ENCODE measurements around the gene ARMC7.
"Not testable (repeated sequence)": the region's sequence is repeated elsewhere in the genome, so short reads cannot be mapped to it uniquely, and the experiment has no call there.

The ARMC7 gene

GRCh38 chr17:75109407-75110233 lies at the start of gene ARMC7:
TSS of gene ARMC7 (plus strand) at chr17:75109969. CDS start at chr17:75110289, 320 bp downstream.
- peak; percentile 94 for DNase-seq

GRCh38 chr17:75060434-75061054 lies 49.2 kb upstream of the ARMC7 start:
- DNase-seq = no peak

GRCh38 chr17:75061055-75061438 lies 48.7 kb upstream of the ARMC7 start:
- no peak for DNase-seq

- no peak for DNase-seq
These were observed 48.2 kb upstream of the ARMC7 start for GRCh38 chr17:75061618-75062017.

- no peak for DNase-seq
These were observed 46.6 kb upstream of the ARMC7 start for GRCh38 chr17:75063201-75063600.

- DNase-seq = no peak
These were observed 46.1 kb upstream of the ARMC7 start for GRCh38 chr17:75063626-75064025.

- no peak for DNase-seq
These were observed 45.7 kb upstream of the ARMC7 start for GRCh38 chr17:75064040-75064439.

GRCh38 chr17:75064460-75064859 lies 45.3 kb upstream of the ARMC7 start:
- no peak for DNase-seq

GRCh38 chr17:75064867-75065561 lies 44.8 kb upstream of the ARMC7 start:
- DNase-seq = no peak

- peak; percentile 16 for DNase-seq
These were observed 44.1 kb upstream of the ARMC7 start for GRCh38 chr17:75065562-75066151.

GRCh38 chr17:75067856-75068255 lies 41.9 kb upstream of the ARMC7 start:
- no peak for DNase-seq

- DNase-seq = no peak
These were observed 41.0 kb upstream of the ARMC7 start for GRCh38 chr17:75068750-75069149.

GRCh38 chr17:75069783-75070182 lies 40.0 kb upstream of the ARMC7 start:
- DNase-seq = no peak

GRCh38 chr17:75071478-75072271 lies 38.1 kb upstream of the ARMC7 start:
- DNase-seq = not testable (repeated sequence)

GRCh38 chr17:75072909-75073308 lies 36.9 kb upstream of the ARMC7 start:
- not testable (repeated sequence) for DNase-seq

- DNase-seq = no peak
These were observed 36.1 kb upstream of the ARMC7 start for GRCh38 chr17:75073618-75074047.

- DNase-seq = no peak
These were observed 35.2 kb upstream of the ARMC7 start for GRCh38 chr17:75074532-75074931.

- no peak for DNase-seq
These were observed 34.0 kb upstream of the ARMC7 start for GRCh38 chr17:75075597-75076336.

- DNase-seq = no peak
These were observed 32.7 kb upstream of the ARMC7 start for GRCh38 chr17:75077072-75077495.

GRCh38 chr17:75077496-75078283 lies 32.1 kb upstream of the ARMC7 start:
- peak; percentile 58 for DNase-seq
